Right lung (tissue), 5 donors: Measurements from ENCODE around the gene LCE4A. TPM values are rescaled to one million over a fixed set of nuclear protein-coding genes. Genes with fewer than 3 reads are reported as not detected.

ENCODE experiments used
- DNase-seq, 2 donors: peaks; one replicate each; pipeline ENCODE4 v3.0.0-alpha.2; 2013
- polyA plus RNA-seq, 5 donors: library from polyadenylated mRNA; unstranded; fragments of 120-200 nt; gene quantifications; one replicate each; pipeline versions ENCODE4 v1.2.1 to v1.2.3, GENCODE V29; 2013; ENCODE audit warnings: inconsistent platforms in 1 of 5, low replicate concordance in 1 of 5; ENCODE audit not compliant: insufficient read length in 5 of 5, insufficient read depth in 1 of 5

The LCE4A gene
- polyA plus RNA-seq, 5 donors = not detected

DNA sequence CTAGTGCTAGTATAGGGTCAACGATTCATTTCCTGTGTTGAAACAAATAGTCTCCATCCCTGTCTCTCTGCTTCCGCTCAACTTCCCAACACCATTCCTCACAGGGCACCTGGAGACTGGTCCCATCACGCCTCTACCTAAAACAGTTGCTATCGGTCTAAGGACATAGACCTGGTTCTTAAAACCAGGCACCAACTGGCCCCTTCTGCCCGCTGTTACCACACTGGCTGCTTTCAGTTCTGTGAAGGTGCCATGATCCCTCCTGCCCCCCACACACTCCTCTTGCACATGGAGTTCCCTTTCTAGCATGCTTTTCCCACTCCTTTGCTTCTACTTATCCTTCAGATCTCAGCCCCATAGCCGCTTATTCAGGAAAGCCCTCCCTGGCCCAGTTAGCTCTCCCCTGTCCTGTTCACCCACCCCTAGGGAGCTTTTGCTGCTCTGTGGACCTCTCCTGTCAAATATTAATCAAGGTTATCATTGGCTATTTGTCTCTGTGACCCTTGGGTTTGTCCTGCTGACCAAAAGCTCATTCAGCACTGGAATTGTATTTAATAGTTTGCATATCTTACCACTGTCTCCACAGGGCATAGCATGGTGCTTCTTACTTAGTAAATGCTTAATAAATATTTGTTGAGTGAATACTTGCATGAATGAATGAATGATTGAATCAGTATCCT is 37.9 kb downstream of the LCE4A start:
- no peak for DNase-seq

- DNase-seq = no peak
These were observed 39.9 kb downstream of the LCE4A start for GRCh38 chr1:152747831-152748230.

GRCh38 chr1:152752225-152752624 is 44.3 kb downstream of the LCE4A start:
- no peak for DNase-seq

- no peak for DNase-seq
These were observed 45.6 kb downstream of the LCE4A start for GRCh38 chr1:152753586-152753985.

DNA sequence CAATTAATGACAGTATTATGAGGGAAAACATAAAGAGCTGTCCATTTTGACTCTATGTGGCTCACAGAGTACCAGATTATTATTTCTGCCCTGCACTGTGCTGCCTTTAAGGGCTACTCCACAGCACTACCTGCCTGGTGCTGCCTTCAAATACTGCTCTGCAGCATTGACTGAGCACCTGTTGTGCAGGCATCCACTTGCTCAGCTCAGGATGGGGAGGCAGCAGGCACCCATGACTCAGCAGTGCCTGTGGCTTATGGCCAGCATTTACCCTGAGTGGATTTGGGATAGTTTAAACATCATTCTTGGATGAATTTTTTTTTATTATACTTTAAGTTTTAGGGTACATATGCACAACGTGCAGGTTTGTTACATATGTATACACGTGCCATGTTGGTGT is 48.9 kb downstream of the LCE4A start:
- DNase-seq = no peak

- DNase-seq = no peak
These were observed 49.8 kb downstream of the LCE4A start, which contains the start of gene KPRP for GRCh38 chr1:152757747-152758146. TSS of gene KPRP (plus strand) at chr1:152758025. CDS start at chr1:152759589, 1,564 bp downstream.

- no peak for DNase-seq
These were observed 50.7 kb downstream of the LCE4A start for GRCh38 chr1:152758636-152759035.

Other genes starting within 250 kb of the LCE4A start
- not detected for gene LCE5A, start 197.4 kb upstream of the LCE4A start, polyA plus RNA-seq
- gene CRCT1, start 193.7 kb upstream of the LCE4A start, polyA plus RNA-seq = not detected
- not detected for gene LCE3E, start 141.4 kb upstream of the LCE4A start, polyA plus RNA-seq
- gene LCE3D, start 127.6 kb upstream of the LCE4A start, polyA plus RNA-seq = not detected
- not detected for gene LCE3C, start 107.9 kb upstream of the LCE4A start, polyA plus RNA-seq
- not detected for gene LCE3B, start 94.3 kb upstream of the LCE4A start, polyA plus RNA-seq
- not detected for gene LCE3A, start 85.1 kb upstream of the LCE4A start, polyA plus RNA-seq
- gene LCE2D, start 44.8 kb upstream of the LCE4A start, polyA plus RNA-seq = not detected
- gene LCE2C, start 32.9 kb upstream of the LCE4A start, polyA plus RNA-seq = not detected
- not detected for gene LCE2B, start 22.0 kb upstream of the LCE4A start, polyA plus RNA-seq
- gene LCE2A, start 9.8 kb upstream of the LCE4A start, polyA plus RNA-seq = not detected
- not detected for gene KPRP, start 49.9 kb downstream of the LCE4A start, polyA plus RNA-seq
- gene LCE1F, start 67.0 kb downstream of the LCE4A start, polyA plus RNA-seq = not detected
- gene LCE1E, start 78.1 kb downstream of the LCE4A start, polyA plus RNA-seq = not detected
- gene LCE1D, start 88.6 kb downstream of the LCE4A start, polyA plus RNA-seq = not detected
- not detected for gene LCE1C, start 98.5 kb downstream of the LCE4A start, polyA plus RNA-seq
- gene LCE1B, start 103.8 kb downstream of the LCE4A start, polyA plus RNA-seq = not detected
- gene LCE1A, start 119.3 kb downstream of the LCE4A start, polyA plus RNA-seq = not detected
- gene LCE6A, start 134.7 kb downstream of the LCE4A start, polyA plus RNA-seq = not detected
- gene LCE7A, start 151.8 kb downstream of the LCE4A start, polyA plus RNA-seq = not detected
- gene SMCP, start 170.2 kb downstream of the LCE4A start, polyA plus RNA-seq = not detected
- gene IVL, start 200.4 kb downstream of the LCE4A start, polyA plus RNA-seq = not detected
- not detected for gene SPRR5, start 239.0 kb downstream of the LCE4A start, polyA plus RNA-seq